Smooth muscle cell (in vitro differentiated cells): ENCODE measurements around the gene FAM76A. TPM values are rescaled to one million over a fixed set of nuclear protein-coding genes. Genes with fewer than 3 reads are reported as not detected.
A peak's percentile ranks its signal among the peaks of the same experiment; 100 is the strongest.

Experiments used
- DNase-seq: peaks from one replicate; lab custom pipeline; 2025; ENCODE audit not compliant: unreplicated experiment; lab: John Stamatoyannopoulos, UW
- H2AFZ ChIP-seq: fragments of 200-600 bp; sonication (generic); 2 replicates; pipeline ENCODE4 v1.6.0; 2016; ENCODE audit warnings: antibody characterized with exemption, low read depth, mild to moderate bottlenecking
- H3F3A ChIP-seq: fragments of 200-600 bp; sonication (generic); 2 replicates; pipeline ENCODE4 v1.6.0; 2017; ENCODE audit warnings: antibody characterized with exemption, low read depth
- H3K27ac ChIP-seq: fragments of 200-600 bp; sonication (generic); 2 replicates; pipeline ENCODE4 v1.5.1; 2016; ENCODE audit warnings: low read depth, mild to moderate bottlenecking
- H3K27me3 ChIP-seq: fragments of 200-600 bp; sonication (generic); 2 replicates; pipeline ENCODE4 v1.6.1; 2016; ENCODE audit warnings: low read depth, mild to moderate bottlenecking
- H3K36me3 ChIP-seq: fragments of 200-600 bp; sonication (generic); 2 replicates; pipeline ENCODE4 v1.5.1; 2016; ENCODE audit warnings: low read depth
- H3K4me1 ChIP-seq: fragments of 200-600 bp; sonication (generic); 2 replicates; pipeline ENCODE4 v1.5.1; 2016; ENCODE audit warnings: low read depth
- H3K4me2 ChIP-seq: fragments of 200-600 bp; sonication (generic); 2 replicates; pipeline ENCODE4 v1.6.0; 2016; ENCODE audit warnings: mild to moderate bottlenecking
- H3K4me3 ChIP-seq: fragments of 200-600 bp; sonication (generic); 2 replicates; pipeline ENCODE4 v1.5.1; 2016; ENCODE audit warnings: mild to moderate bottlenecking
- H3K79me2 ChIP-seq: fragments of 200-600 bp; sonication (generic); 2 replicates; pipeline ENCODE4 v1.6.0; 2016; ENCODE audit warnings: low read depth, mild to moderate bottlenecking
- H3K9ac ChIP-seq: fragments of 200-600 bp; sonication (generic); 2 replicates; pipeline ENCODE4 v1.6.0; 2016; ENCODE audit warnings: low read depth
- H3K9me3 ChIP-seq: fragments of 200-600 bp; sonication (generic); replicated peaks from 2 replicates; pipeline ENCODE4 v1.5.1; 2016; ENCODE audit warnings: low read depth
- H4K20me1 ChIP-seq: fragments of 200-600 bp; sonication (generic); 2 replicates; pipeline ENCODE4 v1.6.0; 2016; ENCODE audit warnings: low read depth
- WGBS: methylation state at CpG from one replicate; pipeline ENCODE4 v1.1.7; 2016; ENCODE audit warnings: low lambda C conversion rate; 5-methylcytosine and 5-hydroxymethylcytosine counted together
- polyA plus RNA-seq: library from polyadenylated mRNA; unstranded; fragments of >200 nt; fragmentation: Nextera tagmentation; extraction: Ambion mirVana; gene quantifications from 2 replicates; pipeline ENCODE4 v1.2.1, GENCODE V29; 2016
- total RNA-seq: library from RNA; depleted of rRNA; stranded (reverse); fragments of >200 nt; gene quantifications from 2 replicates; pipeline ENCODE4 v1.2.3, GENCODE V29; 2014
- TF ChIP-seq, protein P1 (sequence below): fragments of 200-600 bp; sonication (generic); IDR thresholded peaks from 2 replicates; pipeline ENCODE4 v1.5.1; 2017; ENCODE audit warnings: borderline replicate concordance, mild to moderate bottlenecking, antibody characterized with exemption; ENCODE audit not compliant: insufficient read depth, poor library complexity, severe bottlenecking

FAM76A gene
- total and polyA plus RNA-seq, 2 experiments from 2014 or later, result 3.1 to 9.0 TPM

- Histone ChIP-seq H3K36me3 (no peaks in the 10 kb centered on the region), H3K4me1 (peaks cover 17% of the 10 kb centered on the region), H3K9ac (peak overlapping the region; percentile 82), H3F3A (peaks cover 3% of the 10 kb centered on the region), H3K27me3 (no peaks in the 10 kb centered on the region), H2AFZ (peak overlapping the region; percentile 82), H3K4me3 (peak overlapping the region; percentile 43), H4K20me1 (no peaks in the 10 kb centered on the region), H3K27ac (peak overlapping the region; percentile 78), H3K9me3 (no peaks in the 10 kb centered on the region), H3K79me2 (peaks cover 3% of the 10 kb centered on the region), H3K4me2 (peak overlapping the region; percentile 75)
- TF ChIP-seq, protein P1, sequence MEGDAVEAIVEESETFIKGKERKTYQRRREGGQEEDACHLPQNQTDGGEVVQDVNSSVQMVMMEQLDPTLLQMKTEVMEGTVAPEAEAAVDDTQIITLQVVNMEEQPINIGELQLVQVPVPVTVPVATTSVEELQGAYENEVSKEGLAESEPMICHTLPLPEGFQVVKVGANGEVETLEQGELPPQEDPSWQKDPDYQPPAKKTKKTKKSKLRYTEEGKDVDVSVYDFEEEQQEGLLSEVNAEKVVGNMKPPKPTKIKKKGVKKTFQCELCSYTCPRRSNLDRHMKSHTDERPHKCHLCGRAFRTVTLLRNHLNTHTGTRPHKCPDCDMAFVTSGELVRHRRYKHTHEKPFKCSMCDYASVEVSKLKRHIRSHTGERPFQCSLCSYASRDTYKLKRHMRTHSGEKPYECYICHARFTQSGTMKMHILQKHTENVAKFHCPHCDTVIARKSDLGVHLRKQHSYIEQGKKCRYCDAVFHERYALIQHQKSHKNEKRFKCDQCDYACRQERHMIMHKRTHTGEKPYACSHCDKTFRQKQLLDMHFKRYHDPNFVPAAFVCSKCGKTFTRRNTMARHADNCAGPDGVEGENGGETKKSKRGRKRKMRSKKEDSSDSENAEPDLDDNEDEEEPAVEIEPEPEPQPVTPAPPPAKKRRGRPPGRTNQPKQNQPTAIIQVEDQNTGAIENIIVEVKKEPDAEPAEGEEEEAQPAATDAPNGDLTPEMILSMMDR, result no peak
- WGBS, result 94% methylated on average over 9 of the region's 9 CpGs
- no peak for DNase-seq
Observed at GRCh38 chr1:27724961-27725373, 794 bp upstream of the FAM76A start.

- H3K4me1 ChIP-seq, result peaks cover 17% of the 10 kb centered on the region
- H3K4me2 ChIP-seq, result peak overlapping the region; percentile 96
- 2% methylated on average over 38 of the region's 46 CpGs for WGBS
- peak; percentile 58 for DNase-seq
- H3K9ac ChIP-seq, result peak overlapping the region; percentile 91
- H3K27me3 ChIP-seq, result no peaks in the 10 kb centered on the region
- TF ChIP-seq, protein P1, result no peak
- peak overlapping the region; percentile 81 for H3K27ac ChIP-seq
- peaks cover 3% of the 10 kb centered on the region for H3F3A ChIP-seq
- H3K4me3 ChIP-seq, result peak overlapping the region; percentile 95
- peak overlapping the region; percentile 95 for H2AFZ ChIP-seq
- no peaks in the 10 kb centered on the region for H4K20me1 ChIP-seq
- H3K36me3 ChIP-seq, result no peaks in the 10 kb centered on the region
- H3K9me3 ChIP-seq, result no peaks in the 10 kb centered on the region
- peaks cover 3% of the 10 kb centered on the region for H3K79me2 ChIP-seq
Observed at GRCh38 chr1:27726173-27727044, 648 bp downstream of the FAM76A start.

- peak overlapping the region; percentile 81 for H3K27ac ChIP-seq
- peak overlapping the region; percentile 96 for H3K4me2 ChIP-seq
- H3K9me3 ChIP-seq, result no peaks in the 10 kb centered on the region
- no peak overlapping the region for H2AFZ ChIP-seq
- DNase-seq, result no peak
- peak overlapping the region; percentile 95 for H3K4me3 ChIP-seq
- H3K79me2 ChIP-seq, result peaks cover 3% of the 10 kb centered on the region
- no peaks in the 10 kb centered on the region for H3K36me3 ChIP-seq
- H3K27me3 ChIP-seq, result no peaks in the 10 kb centered on the region
- H4K20me1 ChIP-seq, result no peaks in the 10 kb centered on the region
- WGBS, result 77% methylated on average over 3 of the region's 3 CpGs
- peaks cover 17% of the 10 kb centered on the region for H3K4me1 ChIP-seq
- peaks cover 3% of the 10 kb centered on the region for H3F3A ChIP-seq
- H3K9ac ChIP-seq, result no peak overlapping the region
- TF ChIP-seq, protein P1, result no peak
Observed at GRCh38 chr1:27727126-27727525, 1.4 kb downstream of the FAM76A start.
